NCI-H446 (cell line): ENCODE results near the gene PIWIL4.

Experiments
- DNase-seq, 2 experiments: peaks; one replicate each; lab custom pipeline; 2025; lab: John Stamatoyannopoulos, UW

The PIWIL4 gene

DNA sequence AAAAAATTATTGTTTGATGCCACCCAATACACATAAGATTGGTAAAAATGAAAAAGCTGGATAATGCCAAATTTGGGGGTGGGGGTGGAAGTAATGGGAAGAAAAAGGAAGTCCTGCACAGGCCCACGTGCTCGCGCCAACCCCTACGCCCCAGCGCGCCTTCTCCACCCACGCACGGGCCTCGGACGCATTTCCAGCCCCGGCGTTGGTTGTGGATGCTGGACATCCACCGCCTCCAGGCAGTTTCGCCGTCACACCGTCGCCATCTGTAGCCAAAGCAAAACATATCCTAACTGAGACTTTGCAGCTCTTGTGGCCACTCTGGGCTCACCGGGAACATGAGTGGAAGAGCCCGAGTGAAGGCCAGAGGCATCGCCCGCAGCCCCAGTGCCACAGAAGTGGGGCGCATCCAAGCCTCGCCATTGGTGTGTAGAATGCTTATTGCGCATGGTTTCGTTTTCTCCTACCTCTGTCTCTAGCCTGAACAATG, at the start of gene PIWIL4:
Gene PIWIL4, plus strand, starts transcription at position 188 of the 490 bp plus-strand sequence. Its CDS starts 151 bp downstream, at position 339.
- no peak for DNase-seq

GRCh38 chr11:94518300-94518699, 48.9 kb upstream of the PIWIL4 start:
- DNase-seq = no peak

DNA sequence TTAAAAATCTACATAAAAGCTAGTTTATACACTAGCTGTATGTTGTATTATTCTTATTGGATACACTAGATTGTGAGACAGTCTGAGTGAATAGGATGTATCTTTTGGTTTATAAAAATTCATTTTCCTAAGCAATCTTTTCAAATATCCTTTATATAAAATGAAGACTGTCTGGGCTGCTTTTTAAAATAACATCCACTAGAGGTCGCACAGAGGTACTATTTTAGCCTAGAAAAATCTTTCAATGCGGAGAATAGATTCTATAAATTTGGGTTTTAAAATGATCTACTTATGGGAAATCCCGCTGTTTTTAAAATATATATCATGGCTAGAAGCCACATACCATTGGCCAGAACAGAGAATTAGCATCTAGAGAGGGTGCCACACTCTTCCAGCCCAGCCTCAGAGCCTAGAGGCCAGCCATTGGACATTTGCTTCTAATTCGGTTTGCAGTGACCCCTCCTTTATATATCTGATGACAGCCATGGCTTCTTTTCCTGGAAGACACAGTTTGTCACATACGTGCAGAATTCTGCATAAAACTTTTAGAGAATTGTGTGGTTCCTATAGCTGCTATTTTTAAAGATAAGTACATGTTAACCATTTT, 47.6 kb upstream of the PIWIL4 start:
- DNase-seq = peak; percentile 29 to 67

- DNase-seq = peak in 1 of 2 experiments; percentile 18
These were observed 45.5 kb upstream of the PIWIL4 start for GRCh38 chr11:94521684-94522083.

DNA sequence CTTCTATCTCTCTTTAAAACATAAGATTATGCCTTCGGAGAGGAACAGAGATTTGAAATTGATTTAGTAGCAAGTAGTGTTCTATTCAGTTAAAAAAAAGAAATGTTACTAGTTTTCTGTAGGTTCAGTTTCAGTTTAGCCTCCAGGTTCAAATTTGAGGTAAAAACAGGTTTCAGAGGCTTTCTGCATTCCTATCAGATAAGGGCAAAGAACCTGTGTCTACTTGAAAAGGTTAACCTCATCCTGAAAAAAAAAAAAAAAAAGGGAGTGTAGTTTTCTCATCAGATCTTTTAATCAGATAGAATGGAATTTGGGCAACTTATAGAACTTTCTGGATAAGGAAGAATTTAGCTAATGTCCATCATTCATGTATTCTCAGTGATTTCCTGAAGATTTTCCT, 42.8 kb upstream of the PIWIL4 start:
- DNase-seq = no peak

GRCh38 chr11:94525546-94526324, 41.4 kb upstream of the PIWIL4 start:
- peak in 1 of 2 experiments; percentile 64 for DNase-seq

- no peak for DNase-seq
These were observed 40.3 kb upstream of the PIWIL4 start for GRCh38 chr11:94526645-94527438.

DNA sequence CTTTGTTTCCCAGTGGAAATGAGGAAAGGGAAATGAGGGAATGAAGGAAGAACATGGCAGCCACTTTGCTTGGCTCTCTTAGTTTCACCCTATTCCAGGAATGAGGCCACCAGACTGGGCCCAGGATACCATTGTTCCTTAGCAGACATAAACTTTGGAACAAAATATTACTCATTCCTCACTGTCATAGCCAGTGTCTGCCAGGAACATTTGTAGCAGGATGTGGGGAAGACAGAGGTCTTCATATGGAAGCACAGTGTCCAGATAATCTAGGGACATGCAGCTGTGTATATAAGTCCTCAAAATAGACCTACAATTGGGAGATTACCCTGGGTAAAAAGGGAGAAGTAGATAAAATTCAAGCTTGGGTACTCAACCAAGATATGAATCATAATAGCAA, 38.6 kb upstream of the PIWIL4 start:
- no peak for DNase-seq

DNA sequence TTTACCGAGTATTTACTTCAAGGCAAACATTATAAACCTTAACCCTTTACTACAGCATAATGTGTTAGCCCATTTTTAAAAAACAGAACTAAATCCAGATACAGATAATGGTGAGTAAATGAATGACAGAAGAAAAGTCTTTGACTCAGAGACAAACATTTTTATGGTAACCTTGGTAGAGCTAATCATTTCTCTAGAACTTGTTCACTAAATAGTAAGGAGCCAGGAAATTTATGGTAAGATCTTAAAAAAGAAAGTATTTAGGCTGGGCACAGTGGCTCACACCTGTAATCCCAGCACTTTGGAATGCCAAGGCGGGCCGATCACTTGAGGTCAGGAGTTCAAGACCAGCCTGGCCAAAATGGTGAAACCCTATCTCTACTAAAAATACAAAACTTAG, 35.0 kb upstream of the PIWIL4 start:
- no peak for DNase-seq

- DNase-seq = no peak
These were observed 34.0 kb upstream of the PIWIL4 start for GRCh38 chr11:94533206-94533605.

DNA sequence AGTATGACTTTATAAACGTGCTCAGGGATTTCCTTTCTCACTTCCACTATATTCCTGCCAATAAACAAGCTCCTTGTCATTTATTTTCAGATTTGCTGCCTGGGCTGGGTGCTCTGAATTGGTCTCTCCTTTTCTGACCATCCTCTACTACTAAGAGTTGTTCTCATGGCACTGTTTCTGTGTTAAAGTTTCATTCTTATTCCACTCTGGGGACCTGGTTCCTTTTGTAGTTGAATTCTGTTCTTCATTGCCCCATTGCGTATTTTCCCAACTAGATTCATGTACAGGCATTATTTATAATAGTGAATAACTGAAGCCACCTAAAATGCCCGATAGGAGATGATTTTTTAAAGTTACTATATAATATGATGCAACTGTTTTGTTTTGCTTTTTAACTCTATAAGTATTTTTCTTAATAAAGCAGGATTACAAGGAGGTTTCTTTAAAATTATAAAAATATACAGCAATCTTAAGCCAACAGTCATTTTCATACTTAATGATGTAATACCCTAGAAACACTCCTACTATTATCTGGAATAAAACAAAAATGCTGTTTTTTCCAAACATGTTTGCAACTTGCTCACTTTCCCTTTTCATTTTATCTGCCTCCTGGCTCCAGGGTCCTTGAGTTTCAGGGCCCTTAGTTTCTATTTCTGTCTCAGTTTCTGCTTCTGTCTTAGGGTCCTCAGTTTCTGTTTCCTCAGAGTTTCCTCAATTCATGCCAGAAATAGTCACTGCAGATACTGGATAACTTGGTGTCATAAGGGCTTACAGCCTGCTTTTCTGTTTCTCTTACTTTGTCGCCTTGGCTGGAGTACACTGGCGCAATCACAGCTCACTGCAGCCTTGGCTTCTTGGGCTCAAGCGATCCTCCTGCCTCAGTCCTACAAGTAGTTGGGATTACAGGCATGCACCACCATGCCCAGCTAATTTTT, 33.2 kb upstream of the PIWIL4 start:
- DNase-seq = no peak

- no peak for DNase-seq
These were observed 30.8 kb upstream of the PIWIL4 start for GRCh38 chr11:94536386-94536785.

GRCh38 chr11:94537031-94537600, 30.1 kb upstream of the PIWIL4 start:
- no peak for DNase-seq

GRCh38 chr11:94539420-94539819, 27.7 kb upstream of the PIWIL4 start:
- DNase-seq = no peak

GRCh38 chr11:94543695-94544645, 23.2 kb upstream of the PIWIL4 start, which contains the start of gene FUT4:
FUT4 (plus strand) TSS chr11:94543921; CDS start chr11:94544134, 213 bp downstream.
- peak; percentile 57 to 87 for DNase-seq

DNA sequence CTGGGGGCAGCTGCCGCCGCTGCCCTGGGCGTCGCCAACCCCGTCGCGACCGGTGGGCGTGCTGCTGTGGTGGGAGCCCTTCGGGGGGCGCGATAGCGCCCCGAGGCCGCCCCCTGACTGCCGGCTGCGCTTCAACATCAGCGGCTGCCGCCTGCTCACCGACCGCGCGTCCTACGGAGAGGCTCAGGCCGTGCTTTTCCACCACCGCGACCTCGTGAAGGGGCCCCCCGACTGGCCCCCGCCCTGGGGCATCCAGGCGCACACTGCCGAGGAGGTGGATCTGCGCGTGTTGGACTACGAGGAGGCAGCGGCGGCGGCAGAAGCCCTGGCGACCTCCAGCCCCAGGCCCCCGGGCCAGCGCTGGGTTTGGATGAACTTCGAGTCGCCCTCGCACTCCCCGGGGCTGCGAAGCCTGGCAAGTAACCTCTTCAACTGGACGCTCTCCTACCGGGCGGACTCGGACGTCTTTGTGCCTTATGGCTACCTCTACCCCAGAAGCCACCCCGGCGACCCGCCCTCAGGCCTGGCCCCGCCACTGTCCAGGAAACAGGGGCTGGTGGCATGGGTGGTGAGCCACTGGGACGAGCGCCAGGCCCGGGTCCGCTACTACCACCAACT, 22.4 kb upstream of the PIWIL4 start:
- DNase-seq = no peak

GRCh38 chr11:94545264-94546161, 21.7 kb upstream of the PIWIL4 start:
- DNase-seq = peak in 1 of 2 experiments; percentile 43

DNA sequence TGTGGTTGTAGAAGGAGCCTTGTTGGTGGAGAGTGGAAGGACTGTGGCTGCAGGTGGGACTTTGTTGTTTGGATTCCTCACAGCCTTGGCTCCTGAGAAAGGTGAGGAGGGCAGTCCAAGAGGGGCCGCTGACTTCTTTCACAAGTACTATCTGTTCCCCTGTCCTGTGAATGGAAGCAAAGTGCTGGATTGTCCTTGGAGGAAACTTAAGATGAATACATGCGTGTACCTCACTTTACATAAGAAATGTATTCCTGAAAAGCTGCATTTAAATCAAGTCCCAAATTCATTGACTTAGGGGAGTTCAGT, 21.1 kb upstream of the PIWIL4 start:
- DNase-seq = no peak
